HepG2 (cell line): ENCODE results near the gene LIF. TPM values are rescaled to one million over a fixed set of nuclear protein-coding genes. Genes with fewer than 3 reads are reported as not detected.

Experiments
- FLYWCH1 ChIP-seq: sonication (generic); formaldehyde crosslinking; IDR thresholded peaks from 2 replicates; pipeline ENCODE4 v1.8.1; 2023; ENCODE audit warnings: mild to moderate bottlenecking, missing genetic modification reagents
- MIXL1 ChIP-seq: IDR thresholded peaks from 2 replicates; pipeline ENCODE4 v1.6.1; 2016
- RFXAP ChIP-seq: sonication (generic); formaldehyde crosslinking; IDR thresholded peaks from 2 replicates; pipeline ENCODE4 v1.4.0; 2020; ENCODE audit warnings: missing genetic modification reagents, borderline replicate concordance
- ZNF44 ChIP-seq: sonication (generic); formaldehyde crosslinking; IDR thresholded peaks from 2 replicates; pipeline ENCODE4 v1.5.1; 2020; ENCODE audit warnings: mild to moderate bottlenecking, missing genetic modification reagents
- ZNF556 ChIP-seq: sonication (generic); formaldehyde crosslinking; IDR thresholded peaks from 2 replicates; pipeline ENCODE4 v1.4.0; 2020; ENCODE audit warnings: mild to moderate bottlenecking, missing genetic modification reagents, borderline replicate concordance
- polyA plus RNA-seq, 8 experiments: library from polyadenylated mRNA; depleted of rRNA in 3 of 8; stranded (reverse) in 7 of 8; unstranded in 1 of 8; fragments of >200 nt; fragmentation: Illumina TruSeq in 4 of 8; extraction: Trizol in 4 of 8; gene quantifications; 2 replicates each; pipeline versions ENCODE4 v1.2.1 to v1.2.3, GENCODE V29; 2011 to 2016; ENCODE audit warnings: low read depth in 4 of 8, missing spikeins in 1 of 8, mixed read lengths in 1 of 8; ENCODE audit not compliant: insufficient read depth in 1 of 8
- total RNA-seq, 5 experiments: library from RNA; depleted of rRNA; stranded (reverse); fragments of >200 nt; fragmentation: Illumina TruSeq; extraction: Trizol; gene quantifications; 2 replicates each; pipeline ENCODE4 v1.2.3, GENCODE V29; 2016; ENCODE audit warnings: low read depth in 1 of 5
- TF ChIP-seq, protein P1 (sequence below): sonication (generic); formaldehyde crosslinking; IDR thresholded peaks from 2 replicates; pipeline ENCODE4 v1.4.0; 2020; ENCODE audit warnings: mild to moderate bottlenecking, missing genetic modification reagents
- TF ChIP-seq, protein P2 (sequence below): sonication (generic); formaldehyde crosslinking; IDR thresholded peaks from 2 replicates; pipeline ENCODE4 v1.5.0; 2020; ENCODE audit warnings: missing genetic modification reagents
- TF ChIP-seq, protein P3 (sequence below): IDR thresholded peaks from 2 replicates; pipeline ENCODE4 v1.6.1; 2016; ENCODE audit warnings: low read depth, missing genetic modification reagents, missing compliant biosample characterization
- TF ChIP-seq, protein P4 (sequence below), 2 experiments: fragments of 450-650 bp in 1 of 2; sonication (generic) in 1 of 2; formaldehyde crosslinking in 1 of 2; IDR thresholded peaks; 2 replicates each; pipeline versions ENCODE4 v1.6.1 to v1.8.0; 2016 to 2022; ENCODE audit warnings: antibody characterized with exemption in 1 of 2, mild to moderate bottlenecking in 1 of 2, missing genetic modification reagents in 1 of 2

Gene LIF
- total and polyA plus RNA-seq, 2 of the 13 experiments (the other 11 are each of a cell fraction or from before 2014, with no cell fraction given): 3.6 to 8.5 TPM

DNA sequence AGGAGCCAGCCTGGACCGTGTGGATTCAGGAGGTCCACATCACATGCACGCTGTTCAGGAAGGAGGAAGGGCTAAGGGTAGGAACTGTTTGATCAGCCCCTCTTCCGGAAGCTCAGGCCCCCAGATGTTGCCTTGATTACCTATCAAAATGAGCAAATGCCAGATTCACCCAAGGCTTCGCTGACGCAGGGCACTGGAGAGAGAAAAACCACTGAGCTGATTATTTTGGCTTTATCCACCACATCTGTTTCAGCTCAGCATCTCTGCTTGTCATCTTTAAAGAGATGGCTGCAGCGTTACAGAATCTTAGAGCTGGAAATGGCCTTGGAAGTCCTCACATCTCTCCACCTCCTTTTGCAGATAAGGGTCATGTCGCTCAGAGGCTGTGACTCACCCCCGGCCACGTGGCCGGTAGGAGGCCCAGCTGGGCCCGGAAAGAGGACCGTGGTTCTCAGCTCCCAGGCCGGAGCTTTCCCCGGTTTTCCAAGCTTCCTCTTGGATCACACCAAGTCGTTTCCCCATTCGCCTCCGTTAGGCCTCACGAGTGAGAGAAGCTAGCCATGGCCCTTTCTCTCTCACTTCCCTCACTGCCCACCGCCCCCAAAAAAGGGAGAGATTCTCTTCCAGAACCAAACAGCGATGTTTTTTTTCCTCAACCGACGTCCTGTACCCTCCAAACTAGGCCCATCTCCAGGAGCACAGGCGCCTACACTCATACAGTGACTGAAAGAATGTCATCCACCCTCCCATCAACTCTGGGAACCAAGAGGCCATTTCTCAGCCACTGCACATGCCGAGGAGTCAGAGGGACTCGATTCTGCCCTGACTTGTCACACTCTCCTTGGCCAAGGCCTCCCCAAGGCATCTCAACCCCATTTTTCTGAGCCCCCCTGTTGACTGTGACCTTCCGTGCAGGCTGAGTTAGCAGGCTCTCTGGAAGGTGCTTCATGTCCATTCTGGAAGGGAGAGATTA lies 37.6 kb downstream of the LIF start (continued):
- TF ChIP-seq ZNF44 (CRISPR knock-in tag) (no peak), FLYWCH1 (CRISPR knock-in tag) (no peak), MIXL1 (CRISPR knock-in tag) (no peak), ZNF556 (CRISPR knock-in tag) (no peak), RFXAP (CRISPR knock-in tag) (0 out of 2 replicates have a peak, but pooled peaks have one; percentile 25)
- TF ChIP-seq, protein P1, sequence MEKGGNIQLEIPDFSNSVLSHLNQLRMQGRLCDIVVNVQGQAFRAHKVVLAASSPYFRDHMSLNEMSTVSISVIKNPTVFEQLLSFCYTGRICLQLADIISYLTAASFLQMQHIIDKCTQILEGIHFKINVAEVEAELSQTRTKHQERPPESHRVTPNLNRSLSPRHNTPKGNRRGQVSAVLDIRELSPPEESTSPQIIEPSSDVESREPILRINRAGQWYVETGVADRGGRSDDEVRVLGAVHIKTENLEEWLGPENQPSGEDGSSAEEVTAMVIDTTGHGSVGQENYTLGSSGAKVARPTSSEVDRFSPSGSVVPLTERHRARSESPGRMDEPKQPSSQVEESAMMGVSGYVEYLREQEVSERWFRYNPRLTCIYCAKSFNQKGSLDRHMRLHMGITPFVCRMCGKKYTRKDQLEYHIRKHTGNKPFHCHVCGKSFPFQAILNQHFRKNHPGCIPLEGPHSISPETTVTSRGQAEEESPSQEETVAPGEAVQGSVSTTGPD (CRISPR knock-in tag): no peak
- TF ChIP-seq, protein P2, sequence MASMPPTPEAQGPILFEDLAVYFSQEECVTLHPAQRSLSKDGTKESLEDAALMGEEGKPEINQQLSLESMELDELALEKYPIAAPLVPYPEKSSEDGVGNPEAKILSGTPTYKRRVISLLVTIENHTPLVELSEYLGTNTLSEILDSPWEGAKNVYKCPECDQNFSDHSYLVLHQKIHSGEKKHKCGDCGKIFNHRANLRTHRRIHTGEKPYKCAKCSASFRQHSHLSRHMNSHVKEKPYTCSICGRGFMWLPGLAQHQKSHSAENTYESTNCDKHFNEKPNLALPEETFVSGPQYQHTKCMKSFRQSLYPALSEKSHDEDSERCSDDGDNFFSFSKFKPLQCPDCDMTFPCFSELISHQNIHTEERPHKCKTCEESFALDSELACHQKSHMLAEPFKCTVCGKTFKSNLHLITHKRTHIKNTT: no peak
- TF ChIP-seq, protein P3, sequence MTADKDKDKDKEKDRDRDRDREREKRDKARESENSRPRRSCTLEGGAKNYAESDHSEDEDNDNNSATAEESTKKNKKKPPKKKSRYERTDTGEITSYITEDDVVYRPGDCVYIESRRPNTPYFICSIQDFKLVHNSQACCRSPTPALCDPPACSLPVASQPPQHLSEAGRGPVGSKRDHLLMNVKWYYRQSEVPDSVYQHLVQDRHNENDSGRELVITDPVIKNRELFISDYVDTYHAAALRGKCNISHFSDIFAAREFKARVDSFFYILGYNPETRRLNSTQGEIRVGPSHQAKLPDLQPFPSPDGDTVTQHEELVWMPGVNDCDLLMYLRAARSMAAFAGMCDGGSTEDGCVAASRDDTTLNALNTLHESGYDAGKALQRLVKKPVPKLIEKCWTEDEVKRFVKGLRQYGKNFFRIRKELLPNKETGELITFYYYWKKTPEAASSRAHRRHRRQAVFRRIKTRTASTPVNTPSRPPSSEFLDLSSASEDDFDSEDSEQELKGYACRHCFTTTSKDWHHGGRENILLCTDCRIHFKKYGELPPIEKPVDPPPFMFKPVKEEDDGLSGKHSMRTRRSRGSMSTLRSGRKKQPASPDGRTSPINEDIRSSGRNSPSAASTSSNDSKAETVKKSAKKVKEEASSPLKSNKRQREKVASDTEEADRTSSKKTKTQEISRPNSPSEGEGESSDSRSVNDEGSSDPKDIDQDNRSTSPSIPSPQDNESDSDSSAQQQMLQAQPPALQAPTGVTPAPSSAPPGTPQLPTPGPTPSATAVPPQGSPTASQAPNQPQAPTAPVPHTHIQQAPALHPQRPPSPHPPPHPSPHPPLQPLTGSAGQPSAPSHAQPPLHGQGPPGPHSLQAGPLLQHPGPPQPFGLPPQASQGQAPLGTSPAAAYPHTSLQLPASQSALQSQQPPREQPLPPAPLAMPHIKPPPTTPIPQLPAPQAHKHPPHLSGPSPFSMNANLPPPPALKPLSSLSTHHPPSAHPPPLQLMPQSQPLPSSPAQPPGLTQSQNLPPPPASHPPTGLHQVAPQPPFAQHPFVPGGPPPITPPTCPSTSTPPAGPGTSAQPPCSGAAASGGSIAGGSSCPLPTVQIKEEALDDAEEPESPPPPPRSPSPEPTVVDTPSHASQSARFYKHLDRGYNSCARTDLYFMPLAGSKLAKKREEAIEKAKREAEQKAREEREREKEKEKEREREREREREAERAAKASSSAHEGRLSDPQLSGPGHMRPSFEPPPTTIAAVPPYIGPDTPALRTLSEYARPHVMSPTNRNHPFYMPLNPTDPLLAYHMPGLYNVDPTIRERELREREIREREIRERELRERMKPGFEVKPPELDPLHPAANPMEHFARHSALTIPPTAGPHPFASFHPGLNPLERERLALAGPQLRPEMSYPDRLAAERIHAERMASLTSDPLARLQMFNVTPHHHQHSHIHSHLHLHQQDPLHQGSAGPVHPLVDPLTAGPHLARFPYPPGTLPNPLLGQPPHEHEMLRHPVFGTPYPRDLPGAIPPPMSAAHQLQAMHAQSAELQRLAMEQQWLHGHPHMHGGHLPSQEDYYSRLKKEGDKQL: peak; percentile 28; the same call in 1 of the 2 replicates
- TF ChIP-seq, protein P4, sequence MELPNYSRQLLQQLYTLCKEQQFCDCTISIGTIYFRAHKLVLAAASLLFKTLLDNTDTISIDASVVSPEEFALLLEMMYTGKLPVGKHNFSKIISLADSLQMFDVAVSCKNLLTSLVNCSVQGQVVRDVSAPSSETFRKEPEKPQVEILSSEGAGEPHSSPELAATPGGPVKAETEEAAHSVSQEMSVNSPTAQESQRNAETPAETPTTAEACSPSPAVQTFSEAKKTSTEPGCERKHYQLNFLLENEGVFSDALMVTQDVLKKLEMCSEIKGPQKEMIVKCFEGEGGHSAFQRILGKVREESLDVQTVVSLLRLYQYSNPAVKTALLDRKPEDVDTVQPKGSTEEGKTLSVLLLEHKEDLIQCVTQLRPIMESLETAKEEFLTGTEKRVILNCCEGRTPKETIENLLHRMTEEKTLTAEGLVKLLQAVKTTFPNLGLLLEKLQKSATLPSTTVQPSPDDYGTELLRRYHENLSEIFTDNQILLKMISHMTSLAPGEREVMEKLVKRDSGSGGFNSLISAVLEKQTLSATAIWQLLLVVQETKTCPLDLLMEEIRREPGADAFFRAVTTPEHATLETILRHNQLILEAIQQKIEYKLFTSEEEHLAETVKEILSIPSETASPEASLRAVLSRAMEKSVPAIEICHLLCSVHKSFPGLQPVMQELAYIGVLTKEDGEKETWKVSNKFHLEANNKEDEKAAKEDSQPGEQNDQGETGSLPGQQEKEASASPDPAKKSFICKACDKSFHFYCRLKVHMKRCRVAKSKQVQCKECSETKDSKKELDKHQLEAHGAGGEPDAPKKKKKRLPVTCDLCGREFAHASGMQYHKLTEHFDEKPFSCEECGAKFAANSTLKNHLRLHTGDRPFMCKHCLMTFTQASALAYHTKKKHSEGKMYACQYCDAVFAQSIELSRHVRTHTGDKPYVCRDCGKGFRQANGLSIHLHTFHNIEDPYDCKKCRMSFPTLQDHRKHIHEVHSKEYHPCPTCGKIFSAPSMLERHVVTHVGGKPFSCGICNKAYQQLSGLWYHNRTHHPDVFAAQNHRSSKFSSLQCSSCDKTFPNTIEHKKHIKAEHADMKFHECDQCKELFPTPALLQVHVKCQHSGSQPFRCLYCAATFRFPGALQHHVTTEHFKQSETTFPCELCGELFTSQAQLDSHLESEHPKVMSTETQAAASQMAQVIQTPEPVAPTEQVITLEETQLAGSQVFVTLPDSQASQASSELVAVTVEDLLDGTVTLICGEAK (IDR thresholded peaks at IDR 0.05): no peak
- TF ChIP-seq, protein P4 (CRISPR knock-in tag; IDR thresholded peaks at IDR 0.05): 0 out of 2 replicates have a peak, but pooled peaks have one; percentile 54
